Amygdala (tissue), 56 donors: ENCODE data around the gene CXCR2.
A peak's percentile ranks its signal among the peaks of the same experiment; 100 is the strongest.
"Not testable (repeated sequence)": the region's sequence is repeated elsewhere in the genome, so short reads cannot be mapped to it uniquely, and the experiment has no call there.

Experiments
- DNase-seq, 56 donors: peaks; one replicate each; lab custom pipeline; 2025; lab: John Stamatoyannopoulos, UW

CXCR2 gene

DNA sequence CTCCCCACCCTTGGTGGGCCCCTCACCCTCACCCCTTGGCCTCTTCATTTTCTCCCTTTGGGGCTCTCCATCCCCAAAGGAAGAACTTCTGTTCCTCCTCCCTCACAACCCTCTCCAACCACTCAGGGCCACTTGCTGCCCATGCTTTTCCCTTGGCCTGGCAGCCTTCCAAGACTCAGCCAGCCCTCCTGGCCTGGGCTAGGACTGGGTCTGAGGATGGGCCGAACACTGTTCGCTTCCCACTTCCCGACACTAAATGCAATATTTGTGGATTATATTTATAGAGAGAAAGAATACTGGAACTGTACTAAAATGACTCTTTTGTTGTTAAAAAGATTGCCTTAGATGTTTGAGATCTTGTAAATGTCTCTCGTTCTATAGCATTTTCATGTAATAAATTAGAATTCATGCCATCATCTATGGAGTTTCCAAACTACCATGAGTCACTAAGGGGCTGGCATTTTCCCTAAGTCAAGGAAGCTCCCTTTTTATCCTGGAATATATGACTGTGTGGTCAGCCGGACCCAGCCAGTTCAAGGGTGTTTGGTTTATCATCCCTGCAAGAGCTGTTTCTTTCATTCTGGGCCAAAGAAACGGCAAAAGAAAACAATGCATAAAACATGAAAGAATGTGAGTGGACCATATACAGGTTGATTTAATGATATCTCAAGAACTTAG is 3.8 kb downstream of the CXCR2 start:
- no peak for DNase-seq

DNA sequence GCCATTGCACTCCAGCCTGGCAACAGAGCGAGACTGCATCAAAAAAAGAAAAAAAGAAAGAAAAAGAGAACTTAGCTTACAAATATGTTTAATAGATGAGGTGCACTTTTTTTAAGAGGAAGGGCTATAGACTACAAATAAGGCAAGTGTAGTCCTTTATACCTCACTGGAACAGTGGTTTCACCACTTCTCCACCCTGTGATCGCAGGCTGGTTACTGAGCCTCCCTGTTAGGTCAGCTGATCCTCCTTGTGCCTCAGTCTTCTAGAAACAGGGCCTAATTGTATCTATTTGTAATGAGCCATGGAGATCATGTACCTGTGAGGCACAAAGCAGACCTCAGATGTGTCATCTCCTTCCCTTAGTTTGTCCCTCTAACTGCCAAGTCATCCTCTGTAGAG is 4.5 kb downstream of the CXCR2 start:
- no peak for DNase-seq

DNA sequence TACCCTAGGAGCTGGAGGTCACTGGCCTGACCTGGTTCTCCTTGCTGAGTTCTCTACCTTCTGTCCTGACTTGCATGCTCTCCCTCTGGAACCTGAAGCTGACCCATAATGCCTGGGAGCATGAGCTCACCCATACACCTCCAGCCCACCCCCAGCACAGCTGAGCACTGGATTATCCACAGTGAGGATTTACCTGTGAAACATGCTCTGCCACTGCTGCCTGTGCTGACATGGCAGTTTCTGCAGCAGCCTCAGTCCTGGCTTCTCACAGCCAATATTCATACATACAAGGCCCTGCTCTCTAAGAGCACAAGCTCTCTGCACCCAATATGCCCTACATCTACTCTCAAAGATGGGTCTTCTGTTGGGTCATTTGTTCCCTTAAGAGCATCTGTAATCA is 5.0 kb downstream of the CXCR2 start:
- no peak for DNase-seq

DNA sequence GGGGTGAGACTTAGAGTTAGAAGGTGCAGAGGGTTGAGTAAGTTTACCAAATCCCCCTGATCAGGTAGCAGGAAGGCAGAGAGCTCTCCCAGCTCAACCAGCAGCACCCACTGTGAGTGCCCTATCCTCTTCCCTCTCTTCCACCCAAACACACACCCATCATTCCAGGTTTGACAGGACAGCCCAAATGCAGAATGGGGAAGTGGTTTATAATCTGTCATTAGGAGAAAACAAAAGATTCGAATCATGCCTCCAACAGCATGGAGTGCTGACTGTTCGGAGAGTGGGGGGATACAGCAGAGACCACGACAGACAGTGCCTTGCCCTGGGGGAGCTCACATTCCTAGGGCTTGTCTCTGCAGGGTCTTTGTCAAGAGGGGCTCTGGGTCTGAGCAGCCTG is 11.7 kb downstream of the CXCR2 start:
- no peak for DNase-seq

DNA sequence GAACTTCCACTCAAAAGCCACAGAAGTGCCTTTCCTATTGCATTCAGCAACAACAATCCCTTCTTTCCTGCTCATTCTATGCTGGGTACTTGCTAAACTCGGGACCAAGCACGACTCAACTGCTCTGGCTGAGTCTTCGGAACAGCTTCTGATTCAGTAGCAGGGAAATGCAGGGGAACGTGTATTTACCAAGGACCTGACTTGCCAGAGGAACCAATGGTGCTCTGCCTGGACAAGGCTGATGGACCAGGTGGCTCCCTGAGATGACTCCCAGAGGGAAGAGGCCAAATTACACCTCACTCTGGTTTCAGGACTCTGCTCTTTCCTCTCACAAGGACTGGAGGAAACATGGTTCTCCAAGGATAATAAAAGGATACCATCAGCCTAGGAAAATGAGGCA is 12.2 kb downstream of the CXCR2 start:
- DNase-seq, result no peak

DNA sequence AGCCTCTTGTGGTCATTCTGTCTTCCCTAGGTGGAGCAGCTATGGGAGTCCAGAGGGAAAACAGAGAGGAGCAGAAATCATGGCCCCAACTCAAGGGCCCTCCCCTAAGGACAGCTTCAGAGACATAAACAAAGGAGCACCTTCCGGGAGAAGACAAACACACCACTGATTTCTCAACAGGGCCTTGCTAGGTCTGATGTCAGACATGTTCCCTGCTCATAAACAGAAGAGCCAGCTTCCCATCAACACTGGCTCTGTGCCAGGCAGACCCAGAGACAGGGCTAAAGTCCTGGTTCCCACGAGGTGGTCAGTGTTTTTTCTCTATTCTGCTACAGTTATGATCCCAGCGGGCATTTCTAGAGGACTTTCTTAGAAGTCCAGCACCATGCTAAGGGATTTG is 19.3 kb downstream of the CXCR2 start:
- no peak for DNase-seq

DNA sequence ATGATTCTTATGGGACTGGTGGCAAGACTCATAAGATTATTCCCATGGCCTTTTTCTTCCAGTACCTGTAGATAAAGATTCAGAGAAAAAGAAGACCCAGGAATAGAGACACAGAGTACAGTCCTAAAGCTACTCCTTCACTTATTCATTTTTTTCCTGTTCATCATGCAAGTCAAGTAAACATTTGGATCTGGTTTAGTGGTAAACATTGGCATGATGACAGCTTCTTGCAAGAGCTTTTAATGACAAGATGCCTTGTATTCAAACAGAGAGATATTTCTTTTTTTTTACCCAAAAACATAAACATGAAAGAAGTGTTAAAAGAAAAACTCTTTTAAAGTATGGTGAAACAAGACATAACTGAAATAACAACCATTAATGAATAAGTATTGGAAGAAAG is 20.2 kb downstream of the CXCR2 start:
- DNase-seq, result no peak

DNA sequence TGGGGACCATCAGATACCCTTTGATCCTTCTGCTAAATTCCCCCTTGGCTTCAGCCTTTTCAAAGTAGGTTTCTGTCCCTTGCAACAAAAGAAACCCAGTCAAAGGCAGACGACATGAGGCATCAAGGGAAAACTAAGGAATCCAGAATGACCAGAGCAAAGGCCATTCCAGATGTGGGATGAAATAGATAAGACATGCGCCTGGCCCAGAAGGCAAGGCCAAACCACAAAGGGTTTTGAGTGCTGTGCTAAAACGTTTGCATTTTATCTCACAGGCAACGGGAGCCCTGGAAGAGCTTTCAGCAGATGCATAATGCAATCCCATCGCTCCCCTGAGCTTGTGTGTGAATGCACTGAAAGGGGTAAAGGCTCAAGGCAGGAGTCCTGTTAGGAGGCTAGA is 23.3 kb downstream of the CXCR2 start:
- no peak for DNase-seq

DNA sequence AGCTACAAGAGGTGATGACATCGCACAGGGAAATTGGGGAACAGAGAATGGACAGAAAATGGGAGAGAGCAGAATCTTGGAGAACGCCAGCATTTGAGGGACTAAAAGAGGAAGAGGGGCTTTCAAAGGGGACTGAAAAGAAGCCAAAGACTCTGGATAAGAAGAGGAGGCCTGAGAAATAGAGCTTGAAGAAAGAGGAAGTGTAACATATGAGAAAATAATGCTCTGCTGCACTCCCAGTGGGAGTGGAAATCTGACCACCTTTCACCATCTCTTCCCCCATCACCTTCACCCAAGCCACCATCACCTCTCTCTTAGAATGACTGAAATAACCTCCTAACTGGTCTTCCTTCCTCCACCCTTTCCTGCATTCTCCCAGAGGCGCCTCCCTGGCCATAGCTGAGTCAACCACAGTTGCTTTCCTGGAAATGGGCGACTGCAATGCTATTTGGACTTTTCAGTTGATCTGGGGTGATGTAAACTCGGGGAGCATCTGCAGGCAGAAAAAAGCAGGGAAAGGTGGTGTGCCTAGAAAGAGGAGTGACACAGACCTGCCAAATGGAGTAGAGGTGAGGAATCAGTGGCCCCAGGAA is 24.1 kb downstream of the CXCR2 start:
- DNase-seq, result no peak

DNA sequence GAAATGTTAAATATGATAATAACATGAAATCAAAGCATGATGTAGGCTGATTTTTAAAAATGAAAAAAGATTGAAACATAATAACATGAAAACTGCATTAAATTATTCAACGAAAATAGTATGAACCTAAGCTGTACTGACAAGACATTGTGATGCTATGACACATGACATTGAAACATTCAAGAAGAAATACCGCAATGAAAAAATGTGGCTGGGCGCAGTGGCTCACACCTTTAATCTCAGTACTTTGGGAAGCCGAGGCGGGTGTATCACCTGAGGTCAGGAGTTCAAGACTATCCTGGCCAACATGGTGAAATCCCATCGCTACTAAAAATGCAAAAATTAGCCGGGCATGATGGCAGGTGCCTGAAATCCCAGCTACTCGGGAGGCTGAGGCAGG is 26.3 kb downstream of the CXCR2 start:
- DNase-seq, result no peak

DNA sequence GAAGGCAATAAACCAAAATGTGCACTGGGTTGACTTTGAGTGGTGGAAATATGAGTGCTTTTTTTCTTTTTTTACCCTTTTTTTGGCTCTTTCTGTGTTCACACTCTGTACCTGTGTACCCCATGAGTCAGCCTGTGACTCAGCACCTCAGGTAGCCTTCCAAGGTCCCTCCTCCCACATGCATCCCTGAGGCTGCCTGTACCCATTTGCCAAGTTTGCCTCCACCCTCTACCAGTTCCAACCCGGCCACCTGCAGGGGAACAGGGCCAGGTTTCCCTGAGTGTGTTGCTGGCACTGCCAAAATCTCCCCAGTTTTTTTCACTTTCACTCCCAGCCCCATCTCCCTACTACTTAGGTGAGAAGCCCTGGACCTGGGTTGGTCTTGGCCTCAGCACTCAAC is 26.9 kb downstream of the CXCR2 start:
- peak in 1 of 56 donors; percentile 2 for DNase-seq

DNA sequence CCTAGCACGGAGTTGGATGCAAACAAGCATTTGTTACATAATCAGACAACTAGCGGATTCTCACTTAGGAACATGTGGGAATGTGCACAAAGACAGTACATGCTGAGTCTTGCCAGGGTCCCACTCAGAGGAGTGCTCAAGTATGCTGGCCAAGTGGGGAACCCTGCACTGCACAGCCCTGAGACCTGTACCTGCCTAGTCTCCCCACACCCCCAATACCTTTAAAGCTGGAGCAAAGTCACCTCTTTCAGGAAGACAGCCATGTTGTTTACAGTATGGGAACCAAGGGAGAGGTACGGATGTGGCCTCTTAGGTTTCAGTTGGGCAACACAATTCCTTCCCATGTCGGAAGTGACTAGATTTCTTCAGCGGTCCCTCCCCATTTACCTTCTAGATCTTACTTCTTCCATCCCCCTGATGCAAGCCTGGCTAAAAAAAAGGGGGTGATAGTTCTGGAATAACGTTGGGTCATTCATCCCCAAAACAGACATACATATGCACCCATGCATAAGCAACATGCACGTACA is 30.2 kb downstream of the CXCR2 start:
- no peak for DNase-seq

DNA sequence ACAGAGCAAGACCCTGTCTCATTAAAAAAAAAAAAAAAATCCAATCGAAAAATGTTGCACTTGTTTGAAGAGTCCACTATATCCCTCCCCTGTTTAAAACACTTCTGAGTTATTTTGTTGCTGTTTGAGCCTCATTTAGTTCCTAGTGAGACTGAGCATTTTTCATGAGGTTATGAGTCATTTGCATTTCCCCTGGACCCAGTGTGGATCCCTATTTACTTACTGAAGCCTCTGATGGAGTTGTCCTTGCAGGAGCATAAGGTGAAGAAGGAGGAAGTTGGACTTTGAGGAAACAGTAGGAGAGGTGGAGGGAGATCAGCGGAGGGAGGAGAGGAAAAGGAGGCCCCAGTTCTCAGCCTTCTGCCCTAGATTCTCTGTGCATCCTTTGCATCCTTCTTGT is 35.8 kb downstream of the CXCR2 start:
- DNase-seq, result no peak

DNA sequence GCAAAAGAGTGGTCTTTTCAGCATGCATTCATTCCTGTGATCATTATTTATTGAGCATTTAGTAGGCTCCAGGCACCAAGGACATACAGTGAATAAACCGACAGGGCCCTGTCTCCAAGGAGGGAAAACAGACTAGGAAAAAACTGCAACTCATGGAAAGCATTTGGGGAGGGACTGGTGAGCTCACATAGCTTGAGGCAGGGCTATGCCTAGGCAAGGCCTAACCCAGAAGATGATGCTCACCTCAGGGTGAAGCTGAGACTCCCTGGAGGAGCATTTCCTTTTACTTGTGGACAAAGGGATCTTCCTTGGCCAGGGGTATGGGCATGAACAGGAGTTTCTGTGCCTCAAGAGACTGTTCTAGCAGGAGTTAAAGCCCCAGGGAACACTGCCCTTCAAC is 37.0 kb downstream of the CXCR2 start:
- no peak for DNase-seq

DNA sequence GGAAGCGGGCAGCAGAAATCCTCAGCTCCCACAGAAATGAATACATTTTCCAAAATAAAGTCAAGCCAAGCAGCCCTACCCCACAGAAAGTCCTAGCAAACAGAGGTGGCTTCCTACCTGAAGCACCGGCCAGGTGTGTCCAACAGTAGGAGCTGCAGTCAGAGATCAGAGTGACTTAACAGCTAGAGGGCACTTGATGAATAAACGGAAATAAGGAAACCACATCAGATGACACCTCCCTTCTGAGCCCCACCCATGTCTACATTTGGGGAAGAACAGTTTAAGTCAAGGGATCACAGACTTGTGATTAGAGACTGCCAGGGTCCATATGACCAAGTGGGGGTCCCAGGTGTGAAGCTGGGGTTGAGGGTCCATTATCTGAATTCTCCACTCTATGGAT is 41.0 kb downstream of the CXCR2 start, which contains the start of gene CXCR1:
CXCR1 (minus strand) TSS at position 172 of the 400 bp plus-strand sequence. CDS start 1,751 bp downstream, outside the sequence.
- DNase-seq, result no peak

DNA sequence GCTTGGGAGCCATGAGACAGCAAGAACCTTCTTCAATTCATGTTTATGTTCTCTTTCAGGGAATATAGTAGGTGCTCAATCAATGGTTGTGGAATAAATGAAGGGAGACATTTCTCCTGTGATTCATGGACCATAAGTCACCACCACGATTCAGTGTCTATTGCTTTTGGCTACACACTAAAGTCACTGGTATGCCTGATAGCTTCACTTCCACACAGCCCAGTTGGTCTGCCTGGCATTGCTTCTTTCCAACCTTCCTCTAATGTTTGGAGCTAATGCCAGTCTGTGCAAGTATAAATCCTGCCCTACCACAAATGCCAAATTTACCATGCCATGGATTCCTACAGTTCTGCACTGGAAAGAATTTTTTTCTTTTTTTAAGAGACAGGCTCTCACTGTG is 42.2 kb downstream of the CXCR2 start:
- DNase-seq, result no peak

DNA sequence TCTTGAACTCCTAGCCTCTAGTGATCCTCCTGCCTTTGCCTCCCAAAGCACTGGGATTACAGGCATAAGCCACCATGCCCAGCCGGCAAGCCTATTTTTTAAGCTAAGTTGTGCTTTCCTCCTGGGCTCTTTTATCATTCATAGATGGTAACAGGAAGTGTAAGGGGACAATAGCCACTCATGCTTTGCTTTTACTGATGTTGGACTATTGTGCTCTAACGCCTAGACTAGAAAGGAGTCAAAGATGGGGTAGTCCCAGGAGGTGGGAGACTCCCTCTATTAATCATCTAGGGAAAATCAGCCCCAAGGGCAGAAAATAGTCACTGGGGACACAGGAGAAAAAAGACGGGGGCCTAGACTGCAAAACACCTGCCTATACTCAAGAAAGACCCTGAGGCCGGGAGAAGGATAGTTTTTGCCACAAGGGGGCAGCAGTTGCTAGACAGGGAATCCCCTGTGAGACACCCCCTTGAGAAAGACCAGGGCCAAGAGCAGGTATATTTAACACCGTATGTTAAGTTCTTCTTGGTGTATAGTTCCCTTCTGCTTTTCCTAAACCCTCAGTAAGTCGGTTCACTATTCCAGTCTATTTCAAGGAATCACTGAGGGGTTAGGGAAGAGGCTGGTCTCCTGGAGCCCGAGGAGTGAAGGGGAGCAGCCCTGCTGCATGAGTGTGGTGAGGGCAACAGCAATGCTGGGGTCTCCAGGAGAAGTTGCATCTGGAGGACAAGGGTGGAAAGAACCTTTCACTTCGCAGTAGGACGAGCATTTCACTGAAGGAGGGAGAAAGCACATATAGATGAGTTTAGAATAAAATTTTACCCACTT is 43.0 kb downstream of the CXCR2 start:
- peak in 10 of 56 donors; percentile 1 to 42 (median 5) for DNase-seq

DNA sequence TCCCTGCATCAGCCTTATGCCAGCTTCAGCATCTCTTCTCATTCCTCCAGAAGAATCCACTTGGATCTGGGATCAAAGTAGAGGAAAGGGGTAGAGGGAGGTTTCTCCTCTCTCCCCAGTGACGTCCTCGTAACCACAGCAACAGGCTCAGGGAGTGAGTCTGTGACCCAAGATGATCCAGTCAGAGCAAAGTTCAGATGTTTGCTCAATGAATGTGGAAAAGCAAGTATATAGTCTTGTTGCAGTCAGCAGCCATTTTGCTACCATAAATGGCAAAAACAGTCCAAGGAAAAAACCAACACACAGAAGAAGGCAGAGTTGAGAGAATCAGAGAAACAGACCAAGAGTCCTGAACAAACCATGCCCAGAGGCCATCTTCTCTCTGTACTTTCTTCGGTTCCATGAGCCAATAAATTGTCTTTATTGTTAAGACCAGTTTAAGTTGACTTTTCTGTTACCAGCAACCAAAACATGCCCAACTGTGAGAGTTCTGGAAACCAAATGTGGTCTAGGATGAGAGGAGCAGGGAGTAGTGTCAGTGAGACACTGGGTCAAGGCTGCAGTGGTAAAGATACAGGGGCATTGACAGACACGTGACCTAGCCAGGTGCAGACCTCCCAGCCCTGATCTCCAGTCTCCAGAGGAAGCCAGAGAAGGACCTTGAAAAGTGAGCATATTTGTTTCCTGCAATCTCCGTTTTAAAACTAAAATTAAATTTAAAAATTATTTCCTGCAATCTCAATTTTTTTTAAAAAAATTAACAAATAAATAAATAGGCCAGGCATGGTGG is 44.1 kb downstream of the CXCR2 start:
- no peak for DNase-seq

DNA sequence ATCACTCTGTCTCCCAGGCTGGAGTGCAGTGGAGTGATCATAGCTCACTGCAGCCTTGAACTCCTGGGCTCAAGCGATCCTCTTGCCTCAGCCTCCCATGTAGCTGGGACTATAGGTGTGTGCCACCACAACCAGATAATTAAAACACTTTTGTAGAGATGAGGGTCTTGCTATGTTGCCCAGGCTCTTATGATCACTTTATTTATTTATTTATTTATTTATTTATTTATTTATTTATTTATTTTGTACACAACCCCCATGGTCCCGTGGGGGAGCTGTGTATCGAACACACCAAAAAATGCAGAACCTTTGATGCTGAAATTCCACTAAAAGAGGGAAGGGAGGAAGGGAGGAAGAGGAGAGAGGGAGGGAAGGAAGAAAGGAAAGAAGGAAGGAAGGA is 45.9 kb downstream of the CXCR2 start:
- DNase-seq, result not testable (repeated sequence)

DNA sequence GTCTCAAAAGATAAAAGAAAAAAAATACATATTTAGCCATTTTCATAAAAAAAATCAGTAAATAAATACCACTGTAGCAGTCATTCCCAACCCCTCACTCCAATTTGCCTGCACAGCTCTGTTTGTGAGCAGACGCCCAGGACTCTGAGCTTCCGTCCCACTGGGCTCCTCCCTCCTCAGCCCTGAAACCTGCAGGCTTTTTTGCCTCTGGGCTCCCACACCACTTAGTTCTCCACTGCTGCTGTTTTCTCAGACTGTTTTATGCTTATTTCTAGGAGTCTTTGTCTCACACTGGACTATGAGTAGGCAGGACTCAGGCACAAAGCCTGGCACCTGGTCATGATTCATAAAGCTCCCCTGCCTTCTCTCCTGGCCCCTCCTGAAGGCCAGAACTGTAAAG is 47.0 kb downstream of the CXCR2 start:
- no peak for DNase-seq

DNA sequence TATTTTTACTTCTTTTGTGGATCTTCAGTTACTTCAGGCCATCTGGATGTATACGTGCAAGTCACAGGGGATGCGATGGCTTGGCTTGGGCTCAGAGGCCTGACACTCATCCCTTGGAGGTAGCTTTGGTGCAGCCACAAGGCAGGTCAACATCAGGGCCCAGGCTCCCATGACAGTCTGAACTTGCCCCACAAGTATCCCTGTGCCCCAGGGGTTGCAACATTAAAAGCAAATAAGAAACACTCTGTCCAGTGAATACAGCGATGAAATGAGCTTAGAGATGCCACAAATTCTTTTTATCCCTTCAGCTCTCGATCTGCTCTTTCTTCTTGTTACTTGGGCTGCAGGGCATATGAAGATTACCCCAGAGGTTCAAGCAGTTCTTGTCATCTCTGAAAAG is 54.0 kb downstream of the CXCR2 start:
- DNase-seq, result no peak
